NCI-H2227 (cell line): Measurements from ENCODE around the gene RPL11.
"Not testable (repeated sequence)": the region's sequence is repeated elsewhere in the genome, so short reads cannot be mapped to it uniquely, and the experiment has no call there.

ENCODE experiments used
- DNase-seq: peaks from one replicate; lab custom pipeline; 2025; ENCODE audit not compliant: unreplicated experiment; lab: John Stamatoyannopoulos, UW

The RPL11 gene

DNA sequence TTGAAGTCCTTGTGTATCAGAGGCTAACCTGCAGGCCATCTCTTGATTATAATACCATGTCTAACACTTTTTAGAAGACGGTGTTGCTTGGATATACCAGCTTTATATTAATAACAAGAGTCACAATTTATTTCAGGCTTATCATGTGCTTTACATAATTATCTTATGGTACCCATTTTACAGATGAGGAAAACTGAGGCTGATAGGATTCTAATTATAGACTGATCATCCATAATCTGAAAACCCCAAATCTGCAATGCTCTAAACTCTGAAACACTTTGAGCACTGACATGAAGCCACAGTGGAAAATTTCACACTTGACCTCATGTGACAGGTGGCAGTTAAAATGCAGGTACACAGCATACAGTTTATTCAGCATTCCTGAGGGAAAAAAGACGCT is 7.2 kb upstream of the RPL11 start:
- no peak for DNase-seq

DNA sequence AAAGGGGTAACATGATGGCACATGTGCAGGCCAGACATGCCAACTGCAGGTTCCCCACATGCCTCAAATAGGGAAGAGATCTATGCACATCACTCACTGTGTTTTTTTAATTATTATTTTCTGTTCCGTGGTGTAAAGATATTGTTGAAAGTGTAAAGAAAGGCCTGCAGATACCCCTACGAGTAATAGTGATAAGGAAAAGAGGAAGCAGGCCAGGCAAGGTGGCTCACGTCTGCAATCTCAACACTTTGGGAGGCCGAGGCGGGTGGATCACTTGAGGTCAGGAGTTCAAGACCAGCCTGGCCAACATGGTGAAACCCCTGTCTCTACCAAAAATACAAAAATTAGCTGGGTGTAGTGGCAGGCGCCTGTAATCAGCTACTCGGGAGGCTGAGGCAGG is 6.4 kb upstream of the RPL11 start:
- DNase-seq = not testable (repeated sequence)

DNA sequence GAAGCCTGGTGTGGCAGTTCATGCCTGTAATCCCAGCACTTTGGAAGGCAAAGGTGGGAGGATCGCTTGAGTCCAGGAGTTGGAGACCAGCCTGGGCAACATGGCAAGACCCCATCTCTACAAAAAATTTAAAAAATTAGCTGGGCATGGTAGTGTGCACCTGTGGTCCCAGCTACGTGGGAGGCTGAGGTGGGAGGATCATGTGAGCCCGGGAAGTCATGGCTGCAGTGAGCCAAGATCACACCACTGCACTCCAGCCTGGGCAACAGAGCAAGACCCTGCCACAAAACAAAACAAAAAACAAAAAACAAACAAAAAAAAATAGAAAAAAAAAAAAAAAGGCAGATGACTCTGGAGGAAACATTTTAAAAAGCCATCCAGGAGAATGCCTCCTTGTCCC is 3.9 kb upstream of the RPL11 start:
- not testable (repeated sequence) for DNase-seq

DNA sequence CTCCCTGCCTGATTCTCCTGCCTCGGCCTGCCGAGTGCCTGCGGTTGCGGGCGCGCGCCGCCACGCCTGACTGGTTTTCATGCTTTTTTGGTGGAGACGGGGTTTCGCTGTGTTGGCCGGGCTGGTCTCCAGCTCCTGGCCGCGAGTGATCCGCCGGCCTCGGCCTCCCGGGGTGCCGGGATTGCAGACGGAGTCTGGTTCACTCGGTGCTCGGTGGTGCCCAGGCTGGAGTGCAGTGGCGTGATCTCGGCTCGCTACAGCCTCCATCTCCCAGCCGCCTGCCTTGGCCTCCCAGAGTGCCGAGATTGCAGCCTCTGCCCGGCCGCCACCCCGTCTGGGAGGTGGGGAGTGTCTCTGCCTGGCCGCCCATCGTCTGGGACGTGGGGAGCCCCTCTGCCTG is 3.3 kb upstream of the RPL11 start:
- not testable (repeated sequence) for DNase-seq

DNA sequence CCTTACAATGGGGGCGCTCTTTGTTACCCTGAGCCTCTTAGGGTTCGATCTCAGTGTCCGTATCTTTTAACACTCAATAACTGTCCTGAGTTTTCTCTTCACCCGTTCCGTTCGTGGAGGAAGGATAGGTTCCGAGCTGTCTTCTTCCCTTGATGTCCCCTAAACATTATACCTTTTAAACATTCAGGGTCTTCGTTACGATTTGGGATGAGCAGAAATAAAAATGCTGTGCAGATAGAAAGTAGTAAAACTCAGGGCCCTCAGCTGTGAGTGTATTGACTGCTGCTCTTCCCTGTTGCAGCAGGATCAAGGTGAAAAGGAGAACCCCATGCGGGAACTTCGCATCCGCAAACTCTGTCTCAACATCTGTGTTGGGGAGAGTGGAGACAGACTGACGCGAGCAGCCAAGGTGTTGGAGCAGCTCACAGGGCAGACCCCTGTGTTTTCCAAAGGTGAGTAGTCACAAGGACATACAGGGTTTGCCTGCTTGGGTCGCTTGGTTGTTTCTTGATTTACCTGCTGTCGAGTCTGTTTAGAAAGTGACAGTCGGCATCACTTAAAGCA is 784 bp downstream of the RPL11 start:
- DNase-seq = no peak

DNA sequence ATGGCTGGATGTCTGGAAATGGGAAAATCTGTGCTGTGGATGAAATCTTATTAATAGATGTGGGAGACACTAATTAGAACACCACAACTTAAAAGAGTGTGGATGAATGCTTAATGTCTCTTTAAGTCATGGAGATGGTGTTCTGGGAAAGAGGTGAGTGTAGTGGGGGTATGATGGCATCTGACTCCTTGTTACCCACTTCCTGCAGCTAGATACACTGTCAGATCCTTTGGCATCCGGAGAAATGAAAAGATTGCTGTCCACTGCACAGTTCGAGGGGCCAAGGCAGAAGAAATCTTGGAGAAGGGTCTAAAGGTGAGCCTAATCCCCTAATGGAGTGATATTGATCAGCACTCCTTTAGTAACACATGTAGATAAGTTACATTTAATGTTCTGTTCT is 2.0 kb downstream of the RPL11 start:
- DNase-seq = no peak

DNA sequence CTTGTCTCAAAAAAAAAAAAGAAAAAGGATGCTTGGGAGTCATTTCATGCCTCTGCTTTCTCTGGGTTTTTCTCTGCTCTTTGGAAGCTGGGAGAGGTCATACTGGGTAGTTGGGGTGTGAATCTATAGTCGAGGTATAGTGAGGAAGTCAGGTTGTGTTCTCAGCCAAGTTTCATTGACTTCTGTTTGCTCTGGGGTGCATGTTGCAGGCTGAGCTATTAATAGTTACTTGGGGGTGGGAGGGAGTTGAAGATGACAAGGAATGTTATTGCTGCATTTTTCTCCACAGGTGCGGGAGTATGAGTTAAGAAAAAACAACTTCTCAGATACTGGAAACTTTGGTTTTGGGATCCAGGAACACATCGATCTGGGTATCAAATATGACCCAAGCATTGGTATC is 2.8 kb downstream of the RPL11 start:
- DNase-seq = no peak

DNA sequence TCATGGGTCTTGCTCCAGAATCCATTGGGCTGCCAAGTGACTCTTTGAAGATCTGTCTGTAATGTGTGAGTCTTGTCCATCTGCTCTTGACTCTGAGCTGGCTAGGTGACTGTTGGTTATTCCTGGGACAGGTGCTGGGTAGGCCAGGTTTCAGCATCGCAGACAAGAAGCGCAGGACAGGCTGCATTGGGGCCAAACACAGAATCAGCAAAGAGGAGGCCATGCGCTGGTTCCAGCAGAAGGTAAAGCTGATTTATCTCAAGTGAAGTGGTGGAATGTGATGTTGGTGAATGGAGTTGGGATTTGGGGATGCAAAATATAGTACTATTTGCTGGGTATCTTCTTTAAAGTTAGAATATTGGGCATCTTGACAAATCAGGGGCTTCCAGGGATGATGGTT is 4.1 kb downstream of the RPL11 start:
- no peak for DNase-seq

DNA sequence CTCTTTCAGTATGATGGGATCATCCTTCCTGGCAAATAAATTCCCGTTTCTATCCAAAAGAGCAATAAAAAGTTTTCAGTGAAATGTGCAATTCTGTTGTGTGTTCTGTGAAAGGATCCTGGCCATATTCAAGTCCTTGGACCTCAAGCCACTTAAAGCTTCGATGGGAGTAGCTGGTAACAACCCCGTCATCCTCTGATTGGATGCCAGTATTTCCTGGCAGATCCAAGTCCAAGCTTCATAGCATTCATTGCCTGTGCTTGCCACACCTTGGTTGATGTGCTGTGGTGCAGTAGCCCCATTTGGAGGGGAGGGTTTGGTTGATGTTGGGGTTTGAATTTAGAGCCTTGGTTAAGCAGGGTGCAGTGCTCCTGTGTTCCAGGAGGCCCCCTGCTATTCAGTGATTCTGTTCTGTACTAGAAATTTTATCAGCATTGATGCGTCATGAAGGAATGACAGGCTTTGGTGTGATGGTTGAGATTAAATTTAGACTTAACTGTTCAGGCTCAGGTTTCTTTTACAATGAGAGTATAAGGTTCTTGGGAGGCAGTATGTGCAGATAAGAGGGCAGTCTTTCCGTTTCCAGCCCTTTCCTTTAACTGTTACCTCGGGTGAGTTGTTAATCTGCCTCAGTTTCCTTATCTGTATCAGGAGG is 4.9 kb downstream of the RPL11 start:
- no peak for DNase-seq

DNA sequence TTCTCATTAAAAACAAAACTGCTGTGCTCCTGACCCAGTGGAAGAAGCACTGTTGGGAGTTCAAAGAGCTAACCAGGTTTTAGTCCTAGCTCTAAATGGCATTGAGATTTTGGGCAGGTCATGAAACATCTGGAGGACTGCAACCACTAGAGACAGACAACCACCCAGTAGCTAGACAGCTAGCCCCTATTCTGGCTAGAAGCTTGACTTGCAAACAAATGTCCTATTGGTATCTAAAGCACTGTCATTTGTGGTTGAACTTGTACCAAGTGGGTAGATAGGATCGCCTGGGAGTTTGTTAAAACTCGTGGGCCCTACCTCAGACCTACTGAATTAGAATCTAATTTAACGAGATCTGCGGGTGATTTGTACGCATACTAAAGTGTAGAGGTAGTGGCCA is 6.9 kb downstream of the RPL11 start:
- no peak for DNase-seq

DNA sequence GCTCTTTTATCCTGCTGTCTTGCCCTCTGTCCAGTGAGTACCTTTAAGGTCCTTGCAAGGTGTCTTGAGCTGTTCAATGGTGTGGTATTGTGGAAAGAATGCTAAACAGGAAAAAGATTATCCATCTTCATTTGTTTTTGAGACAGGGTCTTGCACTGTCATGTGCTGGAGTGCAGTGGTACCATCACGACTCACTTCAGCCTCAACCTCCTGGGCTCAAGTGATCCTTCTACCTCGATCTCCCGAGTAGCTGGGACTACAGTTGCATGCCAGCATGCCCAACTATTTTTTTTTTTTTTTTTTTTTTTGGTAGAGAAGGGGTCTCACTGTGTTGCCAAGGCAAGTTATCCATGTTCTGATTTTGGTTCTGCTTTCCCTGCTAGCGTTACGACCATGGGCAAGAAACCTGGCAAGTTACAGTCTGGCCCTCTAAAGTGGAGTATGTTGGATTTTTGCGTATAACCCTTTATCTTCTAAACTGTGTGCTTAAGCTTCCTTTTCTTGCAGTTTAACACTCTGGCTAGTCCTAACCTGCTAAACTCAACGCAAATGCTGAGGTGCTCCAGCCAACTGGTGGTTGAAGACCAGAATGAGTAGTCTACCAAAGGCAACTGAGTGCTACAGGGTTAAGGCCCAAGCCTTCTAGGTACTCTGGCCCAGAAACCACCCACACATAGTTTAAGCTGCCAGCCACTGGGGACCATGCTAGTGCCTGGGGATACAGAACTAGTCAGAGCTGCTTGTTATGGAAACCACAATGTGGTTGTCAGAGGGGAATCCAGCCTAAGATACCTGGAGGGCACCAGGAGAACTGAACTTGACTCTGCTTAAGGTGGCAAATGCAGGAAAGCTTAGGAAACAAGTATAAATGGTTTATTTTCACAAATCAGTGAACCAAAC is 7.9 kb downstream of the RPL11 start:
- DNase-seq = no peak

DNA sequence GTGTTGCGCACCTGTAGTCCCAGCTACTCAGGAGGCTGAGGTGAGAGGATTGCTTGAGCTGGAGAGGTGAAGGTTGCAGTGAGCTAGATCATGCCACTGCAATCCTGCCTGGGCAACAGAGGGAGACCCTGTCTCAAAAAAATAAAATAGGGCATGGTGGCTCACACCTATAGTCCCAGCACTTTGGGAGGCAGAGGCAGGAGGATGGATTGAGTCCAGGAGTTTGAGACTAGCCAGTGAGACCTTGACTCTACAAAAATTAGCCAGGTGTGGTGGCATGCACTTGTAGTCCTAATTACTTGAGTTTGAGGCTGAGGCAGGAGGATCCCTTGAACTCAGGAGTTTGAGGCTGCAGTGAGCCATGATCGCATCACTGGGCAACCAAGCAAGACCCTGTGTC is 9.7 kb downstream of the RPL11 start:
- no peak for DNase-seq

DNA sequence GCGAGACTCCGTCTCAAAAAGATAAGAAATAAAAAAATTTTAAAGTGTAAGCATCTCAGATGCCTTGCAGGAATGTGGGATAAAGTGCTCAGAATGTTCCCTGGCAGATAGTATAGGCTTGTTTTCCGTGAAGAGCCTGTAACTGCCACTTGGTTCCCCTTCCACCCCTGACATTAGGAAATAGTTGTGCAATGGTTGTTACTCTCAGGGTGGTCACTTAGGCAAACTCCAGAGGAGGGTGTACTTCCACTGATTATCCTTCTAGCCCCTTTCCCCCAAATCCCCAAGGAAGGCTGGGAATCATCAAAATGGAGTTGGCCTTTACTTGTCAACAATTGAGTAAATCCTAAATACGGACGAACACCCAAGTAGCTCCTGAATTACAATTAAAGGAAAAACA is 10.4 kb downstream of the RPL11 start:
- DNase-seq = no peak

DNA sequence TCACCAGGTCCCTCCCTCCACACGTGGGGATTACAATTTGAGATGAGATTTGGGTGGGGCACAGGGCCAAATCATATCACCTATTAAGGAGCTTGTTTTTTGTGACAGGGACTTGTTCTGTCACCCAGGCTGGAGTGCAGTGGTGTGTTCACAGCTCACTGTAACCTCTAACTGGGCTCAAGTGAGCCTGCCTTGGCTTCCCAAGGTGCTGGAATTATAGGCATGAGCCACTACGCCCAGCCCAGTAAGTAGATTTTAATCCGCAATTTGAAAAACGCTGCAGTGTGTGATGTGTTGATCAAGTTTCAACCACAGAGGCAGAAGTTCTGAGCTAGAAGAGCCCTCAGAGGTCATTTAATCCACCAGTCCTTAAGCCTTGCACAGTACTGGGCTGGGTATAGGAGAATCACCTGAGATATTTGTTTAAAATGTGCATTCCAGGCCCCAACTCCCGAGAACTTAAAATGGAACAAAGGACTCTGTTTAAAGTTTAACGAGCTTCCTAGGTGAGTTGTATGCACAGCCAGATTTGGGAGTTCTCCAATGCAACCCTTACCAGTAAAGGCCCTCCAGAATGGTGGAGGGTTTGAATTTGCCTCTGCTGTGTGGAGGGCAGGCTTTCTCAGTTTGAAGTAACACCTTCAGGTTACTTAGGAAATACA is 13.4 kb downstream of the RPL11 start:
- DNase-seq = no peak

DNA sequence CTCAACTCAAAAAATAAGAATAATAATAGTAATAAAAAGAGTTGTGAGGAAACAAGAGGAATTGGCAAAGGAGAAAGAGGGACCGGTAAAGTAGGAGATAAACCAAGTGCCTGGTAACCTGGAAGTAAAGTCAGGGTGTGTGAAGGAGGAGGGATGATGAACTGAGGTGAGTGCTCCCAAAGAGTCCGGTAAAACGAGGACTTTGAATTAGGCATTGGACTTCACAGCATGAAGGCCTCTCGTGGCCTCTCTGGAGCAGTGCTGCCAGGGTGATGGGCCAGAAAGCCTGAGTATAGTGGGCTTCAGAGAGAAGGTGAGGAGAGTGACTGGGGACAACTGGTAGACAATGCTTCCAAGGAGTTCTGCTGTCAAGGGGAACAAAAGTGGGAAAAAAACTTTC is 17.6 kb downstream of the RPL11 start:
- DNase-seq = no peak

DNA sequence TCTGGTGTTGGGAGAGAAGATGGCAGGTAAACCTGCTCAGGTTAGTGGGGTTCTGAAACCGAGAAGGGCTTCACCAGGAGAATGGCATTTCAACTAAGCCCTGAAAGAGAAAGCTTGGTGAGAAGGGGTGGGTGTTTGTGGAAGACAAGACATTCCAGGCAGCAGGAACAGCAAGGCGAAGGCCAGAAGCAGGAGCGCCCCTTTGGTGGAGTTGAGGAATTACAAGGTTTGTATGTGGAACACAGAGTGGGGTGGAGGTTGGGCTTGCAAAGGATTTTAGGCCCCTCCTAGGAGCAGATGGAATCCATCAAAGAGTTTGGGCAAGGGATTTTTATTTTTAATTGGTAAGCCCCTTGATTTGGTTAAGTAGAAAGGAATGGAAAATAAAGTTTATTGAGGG is 26.9 kb downstream of the RPL11 start:
- DNase-seq = peak; percentile 38

DNA sequence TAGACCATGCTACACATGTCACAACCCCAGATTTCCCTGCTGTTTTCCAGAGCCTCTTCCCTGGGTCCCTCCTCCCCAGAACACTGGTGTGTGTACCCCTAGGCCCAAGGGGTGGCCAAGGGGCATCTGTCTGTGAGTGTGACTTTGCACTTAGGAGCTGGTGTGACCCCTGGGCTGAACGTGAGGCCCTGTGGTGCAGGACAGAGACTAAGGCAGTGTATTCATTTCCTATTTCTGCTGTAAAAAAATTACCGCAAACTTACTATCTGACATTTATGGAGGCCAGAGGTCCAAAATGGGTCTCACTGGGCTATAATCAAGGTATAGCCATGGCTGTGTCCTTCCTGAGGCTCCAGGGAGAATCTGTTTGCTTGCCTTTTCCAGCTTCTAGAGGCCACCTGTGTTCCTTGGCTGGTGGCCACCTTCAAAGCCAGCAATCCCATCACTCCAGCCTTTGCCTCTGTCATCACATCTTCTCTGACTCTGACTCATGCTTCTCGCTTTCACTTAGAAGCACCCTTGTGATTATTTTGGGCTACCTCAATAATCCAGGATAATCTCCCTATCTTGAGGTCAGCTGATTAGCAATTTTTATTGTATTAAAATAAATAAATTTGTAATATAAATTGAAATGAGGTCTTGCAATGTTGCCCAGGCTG is 27.7 kb downstream of the RPL11 start:
- DNase-seq = no peak

DNA sequence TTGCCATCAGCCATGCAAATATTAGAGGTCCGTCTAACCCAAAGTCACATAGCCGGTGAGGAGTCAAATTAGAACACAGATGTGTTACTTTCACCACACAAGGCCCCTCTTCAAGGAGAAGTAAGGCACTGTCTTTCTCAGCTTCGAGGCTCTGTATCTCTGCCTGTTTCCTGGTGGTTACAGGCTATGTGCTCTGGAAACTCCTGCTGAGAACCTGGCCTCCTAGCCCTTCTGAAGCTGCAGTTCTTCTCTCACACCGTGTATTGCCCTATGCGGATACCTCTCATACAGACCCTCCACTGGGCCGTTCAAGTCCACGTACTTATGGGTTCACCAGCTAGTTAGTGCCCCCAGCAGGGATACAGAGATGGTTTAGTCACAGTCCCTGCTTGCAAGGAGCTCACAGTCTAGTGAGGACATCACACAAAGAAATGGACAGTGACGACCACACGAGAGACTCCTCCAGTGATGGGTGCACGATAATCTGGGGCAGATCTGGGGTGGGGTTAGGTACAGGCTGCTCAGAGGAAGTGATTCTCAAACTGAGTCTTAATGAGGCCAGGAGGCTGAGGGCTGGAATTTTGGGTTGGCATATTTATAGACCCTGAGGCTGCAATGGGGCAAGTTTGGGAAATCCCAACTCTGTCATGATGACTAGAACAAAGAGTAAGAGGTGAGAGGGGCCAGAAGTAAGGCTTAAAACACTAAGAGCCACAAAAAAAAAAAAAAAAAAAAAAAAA is 28.8 kb downstream of the RPL11 start:
- no peak for DNase-seq

DNA sequence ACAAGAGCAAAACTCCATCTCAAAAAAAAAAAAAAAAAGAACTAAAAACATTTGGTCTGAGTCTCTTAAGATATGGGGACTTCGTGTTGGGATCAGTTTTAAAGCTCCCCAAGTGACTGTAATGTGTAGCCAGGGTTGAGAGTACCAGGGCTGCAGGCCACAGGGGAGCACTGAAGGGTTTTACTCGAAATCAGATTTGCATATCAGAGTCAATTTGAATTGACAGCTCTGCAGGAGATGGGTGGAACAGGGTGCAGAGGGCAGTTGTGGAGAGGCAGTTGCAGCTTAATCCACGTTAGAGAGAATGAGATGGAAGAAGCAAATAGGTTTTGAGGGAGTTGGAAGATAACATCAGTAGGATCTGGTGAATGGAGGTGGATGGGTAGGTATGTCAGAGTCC is 31.0 kb downstream of the RPL11 start:
- no peak for DNase-seq

DNA sequence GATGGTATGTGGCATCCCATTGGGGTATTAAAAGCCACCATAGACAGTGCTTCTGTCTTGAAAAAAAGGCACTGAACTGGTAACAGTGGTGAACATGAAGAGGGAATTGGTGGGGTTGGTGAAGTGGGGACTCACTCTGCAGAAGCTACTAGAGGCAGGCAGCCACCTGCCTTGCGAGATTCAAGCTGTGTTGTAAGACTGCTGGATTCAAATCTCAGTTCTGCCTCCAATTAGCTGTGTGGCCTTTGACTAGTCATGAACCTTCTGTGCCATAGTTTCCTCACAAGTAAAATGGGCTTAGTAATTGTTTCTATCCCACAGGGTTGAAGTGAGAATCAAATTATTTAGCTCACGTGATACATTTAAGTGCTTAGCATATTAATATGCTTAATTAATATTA is 35.1 kb downstream of the RPL11 start:
- no peak for DNase-seq
